A673 (cell line): Measurements from ENCODE around the gene SLC26A6.

ENCODE experiments used
- EZH2 ChIP-seq: fragments of 200-600 bp; sonication (generic); IDR thresholded peaks from 2 replicates; pipeline ENCODE4 v1.6.1; 2017; ENCODE audit warnings: borderline replicate concordance, low read depth, mild to moderate bottlenecking, mixed read lengths, antibody characterized with exemption, low read length; ENCODE audit not compliant: poor library complexity, severe bottlenecking
- TF ChIP-seq, protein P1 (sequence below): fragments of 300-800, 200-600 bp; sonication (generic); conservative IDR thresholded peaks from 2 replicates; pipeline ENCODE4 v1.5.1; 2017; ENCODE audit warnings: low read depth, mild to moderate bottlenecking, antibody characterized with exemption, low read length, moderate library complexity, mixed read lengths

DNA sequence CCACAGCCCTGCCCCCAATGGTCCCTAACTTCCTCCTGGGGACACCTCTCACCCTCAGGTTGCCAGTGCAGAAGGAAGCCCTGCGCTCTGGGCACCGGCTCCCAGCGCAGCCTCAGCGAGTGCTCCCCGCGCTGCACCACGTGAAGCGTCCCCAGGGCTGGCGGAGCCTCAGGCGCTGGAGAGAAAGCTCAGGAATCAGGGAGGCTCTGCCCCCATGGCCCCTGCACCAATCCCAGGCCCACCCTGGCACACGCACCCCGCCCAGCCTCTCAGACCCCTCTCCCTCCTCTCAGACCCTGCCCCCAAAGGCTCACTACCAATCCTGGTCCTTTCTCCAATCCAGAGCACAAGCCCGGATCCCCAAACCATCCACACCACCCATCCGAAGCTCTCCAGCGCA lies 47.0 kb downstream of the SLC26A6 start:
- TF ChIP-seq EZH2, result no peak
- TF ChIP-seq, protein P1, sequence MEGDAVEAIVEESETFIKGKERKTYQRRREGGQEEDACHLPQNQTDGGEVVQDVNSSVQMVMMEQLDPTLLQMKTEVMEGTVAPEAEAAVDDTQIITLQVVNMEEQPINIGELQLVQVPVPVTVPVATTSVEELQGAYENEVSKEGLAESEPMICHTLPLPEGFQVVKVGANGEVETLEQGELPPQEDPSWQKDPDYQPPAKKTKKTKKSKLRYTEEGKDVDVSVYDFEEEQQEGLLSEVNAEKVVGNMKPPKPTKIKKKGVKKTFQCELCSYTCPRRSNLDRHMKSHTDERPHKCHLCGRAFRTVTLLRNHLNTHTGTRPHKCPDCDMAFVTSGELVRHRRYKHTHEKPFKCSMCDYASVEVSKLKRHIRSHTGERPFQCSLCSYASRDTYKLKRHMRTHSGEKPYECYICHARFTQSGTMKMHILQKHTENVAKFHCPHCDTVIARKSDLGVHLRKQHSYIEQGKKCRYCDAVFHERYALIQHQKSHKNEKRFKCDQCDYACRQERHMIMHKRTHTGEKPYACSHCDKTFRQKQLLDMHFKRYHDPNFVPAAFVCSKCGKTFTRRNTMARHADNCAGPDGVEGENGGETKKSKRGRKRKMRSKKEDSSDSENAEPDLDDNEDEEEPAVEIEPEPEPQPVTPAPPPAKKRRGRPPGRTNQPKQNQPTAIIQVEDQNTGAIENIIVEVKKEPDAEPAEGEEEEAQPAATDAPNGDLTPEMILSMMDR, result no peak
